DMS53 (cell line): ENCODE measurements around the gene LLGL2.

Experiments used
- DNase-seq: peaks from one replicate; lab custom pipeline; 2025; lab: John Stamatoyannopoulos, UW

Gene LLGL2

DNA sequence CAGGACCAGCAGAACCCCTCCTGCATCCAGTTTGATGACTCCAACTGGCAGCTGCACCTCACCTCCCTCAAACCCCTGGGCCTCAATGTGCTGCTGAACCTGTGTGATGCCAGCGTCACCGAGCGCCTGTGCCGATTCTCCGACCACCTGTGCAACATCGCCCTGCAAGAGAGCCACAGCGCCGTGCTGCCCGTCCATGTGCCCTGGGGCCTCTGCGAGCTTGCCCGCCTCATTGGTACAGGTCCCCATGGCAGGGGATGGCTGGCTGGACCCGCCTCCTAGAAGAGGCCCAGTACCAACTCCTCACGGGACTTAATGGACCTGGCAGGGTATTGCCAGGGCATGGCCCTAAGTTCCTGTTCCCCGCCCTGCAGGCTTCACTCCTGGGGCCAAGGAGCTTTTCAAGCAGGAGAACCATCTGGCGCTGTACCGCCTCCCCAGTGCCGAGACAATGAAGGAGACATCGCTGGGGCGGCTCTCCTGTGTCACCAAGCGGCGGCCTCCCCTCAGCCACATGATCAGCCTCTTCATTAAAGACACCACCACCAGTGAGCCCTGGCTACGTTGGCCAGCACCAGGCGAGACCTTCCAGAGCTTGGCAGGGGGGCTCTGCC is 32.8 kb upstream of the LLGL2 start:
- no peak for DNase-seq

DNA sequence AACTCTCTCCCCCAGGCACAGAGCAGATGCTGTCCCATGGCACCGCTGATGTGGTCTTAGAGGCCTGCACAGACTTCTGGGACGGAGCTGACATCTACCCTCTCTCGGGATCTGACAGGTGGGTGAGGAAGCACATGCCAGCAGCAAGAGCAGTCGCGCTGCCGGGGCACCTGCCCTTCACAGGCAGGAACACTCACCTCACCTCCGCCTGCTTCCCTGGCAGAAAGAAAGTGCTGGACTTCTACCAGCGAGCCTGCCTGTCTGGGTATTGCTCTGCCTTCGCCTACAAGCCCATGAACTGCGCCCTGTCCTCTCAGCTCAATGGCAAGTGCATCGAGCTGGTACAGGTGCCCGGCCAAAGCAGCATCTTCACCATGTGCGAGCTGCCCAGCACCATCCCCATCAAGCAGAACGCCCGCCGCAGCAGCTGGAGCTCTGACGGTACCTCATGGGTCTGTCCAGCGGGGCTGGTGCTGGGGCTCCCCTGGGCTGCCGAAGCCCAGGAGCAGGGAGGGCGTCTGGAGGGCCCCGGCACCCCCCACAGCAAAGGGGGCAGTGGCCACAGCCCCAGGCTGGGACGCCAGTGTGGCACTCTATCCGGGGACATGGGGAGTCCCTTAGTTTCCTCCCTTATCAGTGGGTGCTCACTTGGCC is 31.9 kb upstream of the LLGL2 start:
- DNase-seq: no peak

DNA sequence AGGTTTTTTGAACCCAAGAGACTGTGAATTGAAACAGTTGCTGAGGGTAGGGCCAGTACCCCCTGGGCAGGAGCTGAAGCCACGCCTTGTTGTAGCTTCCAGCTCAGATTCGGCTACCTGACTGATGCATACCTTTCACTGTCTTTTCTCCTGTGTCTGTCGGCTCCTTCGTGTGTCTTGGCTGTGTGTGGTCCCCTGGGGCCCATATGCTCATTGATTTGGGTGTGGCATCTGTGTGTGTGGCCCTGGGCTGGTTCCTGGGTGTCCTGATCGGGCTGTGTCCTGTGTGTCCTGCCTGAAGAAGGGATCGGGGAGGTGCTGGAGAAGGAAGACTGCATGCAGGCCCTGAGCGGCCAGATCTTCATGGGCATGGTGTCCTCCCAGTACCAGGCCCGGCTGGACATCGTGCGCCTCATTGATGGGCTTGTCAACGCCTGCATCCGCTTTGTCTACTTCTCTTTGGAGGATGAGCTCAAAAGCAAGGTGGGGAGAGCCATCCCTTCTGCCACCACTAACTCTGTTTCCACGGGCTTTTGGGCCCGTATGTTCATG is 31.1 kb upstream of the LLGL2 start:
- no peak for DNase-seq

DNA sequence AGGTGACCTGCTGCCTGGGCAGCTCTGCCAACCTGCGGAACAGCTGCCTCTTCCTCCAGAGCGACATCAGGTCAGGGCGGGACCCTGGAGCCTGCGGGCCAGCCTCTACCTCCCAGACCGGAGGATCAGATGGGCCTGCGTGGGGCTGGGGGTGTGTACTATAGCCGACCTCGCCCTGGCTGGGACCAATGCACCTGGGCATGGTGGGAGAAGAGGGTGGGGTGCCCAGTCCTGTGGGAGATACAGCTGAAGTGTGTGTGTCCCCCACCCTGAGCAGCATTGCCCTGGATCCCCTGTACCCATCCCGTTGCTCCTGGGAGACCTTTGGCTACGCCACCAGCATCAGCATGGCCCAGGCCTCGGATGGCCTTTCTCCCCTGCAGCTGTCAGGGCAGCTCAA is 29.5 kb upstream of the LLGL2 start:
- no peak for DNase-seq

DNA sequence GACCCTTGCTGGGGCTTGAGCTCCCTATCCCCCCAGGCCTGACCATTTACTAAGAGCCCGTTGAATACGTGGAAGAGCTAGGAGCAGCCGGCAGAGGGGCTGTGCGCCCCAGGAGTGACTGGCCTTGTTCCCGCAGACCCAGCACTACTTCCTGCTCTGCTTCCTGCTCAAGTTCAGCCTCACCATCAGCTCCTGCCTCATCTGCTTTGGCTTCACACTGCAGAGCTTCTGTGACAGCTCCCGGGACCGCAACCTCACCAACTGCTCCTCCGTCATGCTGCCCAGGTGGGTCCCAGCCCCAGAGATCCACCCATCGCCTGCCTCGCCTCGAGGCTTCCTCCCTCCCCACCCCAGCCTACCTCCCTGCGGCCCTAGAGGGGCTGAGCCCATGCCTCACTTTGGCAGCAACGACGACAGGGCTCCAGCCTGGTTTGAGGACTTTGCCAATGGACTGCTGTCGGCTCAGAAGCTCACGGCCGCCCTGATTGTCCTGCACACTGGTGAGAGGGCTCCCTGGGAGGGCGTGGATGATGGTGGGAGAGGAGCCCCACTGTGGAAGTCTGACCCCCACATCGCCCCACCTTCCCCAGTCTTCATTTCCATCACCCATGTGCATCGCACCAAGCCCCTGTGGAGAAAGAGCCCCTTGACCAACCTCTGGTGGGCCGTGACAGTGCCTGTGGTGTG is 27.3 kb upstream of the LLGL2 start:
- DNase-seq: no peak

DNA sequence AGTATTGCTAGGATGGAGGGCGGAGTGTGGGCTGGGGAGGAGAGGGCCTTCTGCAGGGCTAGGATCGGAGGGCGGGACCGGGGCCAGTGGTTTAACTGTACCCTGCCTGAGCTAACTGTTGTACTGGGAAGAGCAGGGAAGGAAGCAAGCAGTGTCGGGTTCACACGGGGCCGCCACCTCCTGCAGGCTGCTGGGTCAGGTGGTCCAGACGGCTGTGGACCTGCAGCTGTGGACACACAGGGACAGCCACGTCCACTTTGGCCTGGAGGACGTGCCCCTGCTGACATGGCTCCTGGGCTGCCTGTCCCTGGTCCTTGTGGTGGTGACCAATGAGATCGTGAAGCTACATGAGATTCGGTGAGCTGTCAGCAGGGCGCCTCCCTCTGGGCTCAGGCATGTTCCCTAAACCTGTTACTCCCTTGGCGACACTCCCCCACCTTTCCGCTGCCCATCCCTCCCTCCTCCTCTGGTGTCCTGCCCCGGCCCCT is 26.7 kb upstream of the LLGL2 start:
- DNase-seq: peak; percentile 26

DNA sequence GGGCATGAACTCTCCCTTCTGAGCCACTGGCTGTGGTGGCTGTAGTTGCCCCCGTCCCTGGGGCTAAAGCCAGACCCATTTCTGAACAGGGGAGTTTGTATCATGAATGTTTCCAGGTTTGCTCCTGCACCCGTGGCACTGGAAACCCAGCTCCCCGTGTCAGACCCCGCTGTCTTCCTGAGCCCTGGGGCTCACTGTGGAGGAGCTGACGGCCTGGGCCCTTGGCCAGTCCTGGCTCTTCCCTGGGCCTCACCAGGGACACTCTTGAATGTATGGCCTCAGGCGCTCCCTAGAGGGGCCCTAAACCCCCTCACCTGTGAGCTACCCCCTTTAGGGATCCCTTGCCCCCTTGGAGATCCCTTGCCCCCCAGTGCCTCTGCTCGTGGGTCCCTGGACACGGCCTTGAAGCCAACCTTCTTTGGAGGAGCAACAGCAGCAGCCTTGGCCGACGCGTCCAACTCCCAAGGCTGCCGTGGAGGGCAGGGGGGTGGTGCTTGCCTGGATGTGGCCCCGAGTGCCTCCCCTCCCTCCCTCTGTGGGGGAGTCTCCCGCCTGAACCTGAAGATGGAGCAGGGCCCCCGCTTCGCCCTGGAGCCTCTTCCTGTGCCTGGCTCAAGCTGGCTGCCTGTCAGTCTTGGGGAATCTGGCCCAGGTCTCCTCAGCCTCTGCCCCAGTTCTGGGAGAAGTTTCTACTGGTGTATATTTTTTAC is 26.0 kb upstream of the LLGL2 start:
- DNase-seq: no peak

DNA sequence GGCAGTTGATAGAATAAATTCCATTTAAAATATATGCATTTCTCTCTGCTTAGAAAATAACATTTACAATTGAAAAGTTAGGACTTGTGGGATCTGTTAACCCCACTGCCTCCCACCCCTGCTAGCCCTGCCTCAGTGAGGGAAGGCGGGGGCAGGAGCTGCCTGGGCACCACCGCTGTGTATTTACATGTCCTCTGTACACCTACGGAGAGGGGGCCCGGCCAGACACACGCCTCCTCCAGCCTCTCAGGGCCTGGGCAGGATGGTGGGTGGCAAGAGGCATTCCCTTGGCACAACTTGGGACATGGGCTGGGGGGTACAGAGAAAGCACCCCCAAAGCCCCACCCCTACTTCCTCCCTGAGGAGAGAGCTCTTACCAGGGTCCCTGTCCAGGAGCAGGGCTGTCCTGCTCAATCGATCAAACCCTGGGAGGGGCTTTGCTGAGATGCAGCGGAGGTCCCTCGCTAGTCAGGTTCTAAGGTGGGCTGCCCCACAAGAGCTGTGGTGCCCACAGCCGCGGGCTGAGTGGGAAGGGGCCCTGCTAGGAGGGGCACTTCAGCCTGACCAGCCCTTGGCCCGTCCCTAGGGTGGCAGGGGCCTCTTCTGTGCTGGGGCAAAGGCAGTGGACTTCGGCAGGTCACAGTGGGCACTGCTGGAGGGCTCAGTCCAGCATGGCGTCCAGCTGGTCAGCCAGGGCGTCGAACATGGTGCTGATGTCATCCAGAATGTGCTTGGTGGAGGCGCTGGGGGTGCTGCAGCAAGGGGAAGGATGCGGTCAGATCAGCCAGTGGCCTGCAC is 24.9 kb upstream of the LLGL2 start:
- DNase-seq: no peak

DNA sequence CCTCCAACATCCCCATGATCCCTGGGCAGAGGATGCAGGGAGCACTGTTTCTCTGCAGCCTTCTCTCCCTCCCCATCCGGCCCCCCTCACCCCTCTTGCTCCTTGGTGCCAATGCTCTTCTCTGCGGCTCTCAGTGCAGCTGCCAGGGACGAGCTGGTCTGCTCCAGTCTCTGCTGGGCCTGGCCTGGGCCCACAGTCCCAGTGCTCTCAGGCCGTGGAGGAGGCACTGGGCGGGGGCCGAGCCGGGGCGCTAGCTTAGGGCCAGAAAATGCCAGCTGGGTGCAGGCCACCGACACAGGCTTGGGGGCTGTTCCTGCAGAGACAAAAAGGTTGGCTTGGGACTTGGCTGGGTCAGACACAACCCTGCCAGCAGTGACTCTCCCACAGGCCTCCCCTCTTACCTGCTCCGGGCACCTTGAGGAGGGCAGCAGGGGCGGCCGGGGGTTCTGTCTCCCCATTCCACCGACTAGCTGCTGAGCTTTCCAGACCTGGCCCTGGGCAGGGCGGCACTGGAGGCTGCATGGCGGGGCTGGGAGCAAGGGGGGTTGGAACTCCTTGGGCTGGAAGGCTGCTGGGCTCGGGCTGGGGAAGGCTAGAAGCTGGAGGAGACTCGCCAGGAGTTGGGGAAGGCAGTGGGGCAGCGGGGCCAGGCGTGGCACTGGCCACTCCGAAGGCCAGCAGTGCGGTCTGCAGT is 24.0 kb upstream of the LLGL2 start:
- no peak for DNase-seq

DNA sequence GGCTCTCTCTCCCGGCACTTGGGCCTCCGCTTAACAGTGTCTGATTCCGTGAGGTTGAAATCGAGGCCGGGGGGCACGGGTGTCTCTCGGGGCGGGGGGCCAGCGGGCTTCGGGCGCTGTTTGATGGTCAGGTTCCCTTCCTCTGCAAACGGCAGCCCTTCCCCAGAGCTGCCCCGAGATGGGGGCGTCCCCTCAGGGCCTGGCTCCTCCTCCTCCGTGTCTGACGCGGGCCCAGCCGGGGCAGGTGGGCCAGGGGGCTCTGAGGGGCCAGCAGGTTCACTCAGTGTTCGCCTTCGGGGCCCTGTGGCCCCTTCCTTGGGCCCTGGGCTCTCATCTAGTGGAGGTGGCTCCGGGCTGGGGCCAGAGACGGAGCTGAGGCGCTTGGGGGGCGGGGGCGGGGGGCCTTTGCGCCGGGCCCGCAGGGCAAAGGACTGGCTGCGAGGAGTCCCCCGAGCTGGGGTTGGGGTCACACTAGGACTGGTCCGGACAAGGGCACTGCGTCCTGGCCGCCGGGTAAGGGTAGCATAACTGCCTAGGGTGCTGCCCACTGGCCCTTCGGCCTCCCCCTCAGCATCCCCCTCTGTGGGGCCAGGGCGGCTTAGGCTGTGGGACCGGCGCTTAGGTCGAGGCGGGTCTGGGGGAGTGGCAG is 23.3 kb upstream of the LLGL2 start:
- no peak for DNase-seq

DNA sequence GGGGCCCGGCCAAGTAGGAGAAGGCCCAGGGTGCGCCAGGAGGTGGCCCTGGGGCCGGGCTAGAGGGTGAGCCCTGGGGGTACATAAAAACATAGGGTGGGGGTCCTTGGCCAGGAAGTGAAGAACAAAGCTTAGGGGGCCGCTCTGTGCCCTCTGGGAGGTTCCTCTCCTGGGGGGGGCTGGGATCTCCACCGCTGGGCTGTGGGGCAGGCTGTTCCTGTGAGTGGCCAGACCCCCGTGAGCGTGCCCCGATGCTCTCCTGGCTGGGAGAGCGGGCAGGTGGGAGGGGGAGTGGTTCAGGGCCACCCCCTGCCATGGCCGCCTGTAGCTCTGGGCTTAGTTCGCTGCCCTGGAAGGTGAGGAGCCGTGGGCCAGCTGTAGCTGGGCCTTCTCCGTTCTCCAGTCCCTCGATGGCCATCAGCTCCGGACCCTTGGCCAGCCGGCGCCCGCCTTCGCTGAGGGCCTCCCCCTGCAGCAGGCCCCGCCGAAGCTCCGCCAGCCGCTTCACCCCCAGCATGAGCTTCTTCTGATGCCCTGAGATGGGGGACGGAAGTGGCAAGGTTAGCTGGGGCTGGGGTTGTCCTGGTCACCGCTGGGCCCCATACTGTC is 22.7 kb upstream of the LLGL2 start:
- DNase-seq: no peak

DNA sequence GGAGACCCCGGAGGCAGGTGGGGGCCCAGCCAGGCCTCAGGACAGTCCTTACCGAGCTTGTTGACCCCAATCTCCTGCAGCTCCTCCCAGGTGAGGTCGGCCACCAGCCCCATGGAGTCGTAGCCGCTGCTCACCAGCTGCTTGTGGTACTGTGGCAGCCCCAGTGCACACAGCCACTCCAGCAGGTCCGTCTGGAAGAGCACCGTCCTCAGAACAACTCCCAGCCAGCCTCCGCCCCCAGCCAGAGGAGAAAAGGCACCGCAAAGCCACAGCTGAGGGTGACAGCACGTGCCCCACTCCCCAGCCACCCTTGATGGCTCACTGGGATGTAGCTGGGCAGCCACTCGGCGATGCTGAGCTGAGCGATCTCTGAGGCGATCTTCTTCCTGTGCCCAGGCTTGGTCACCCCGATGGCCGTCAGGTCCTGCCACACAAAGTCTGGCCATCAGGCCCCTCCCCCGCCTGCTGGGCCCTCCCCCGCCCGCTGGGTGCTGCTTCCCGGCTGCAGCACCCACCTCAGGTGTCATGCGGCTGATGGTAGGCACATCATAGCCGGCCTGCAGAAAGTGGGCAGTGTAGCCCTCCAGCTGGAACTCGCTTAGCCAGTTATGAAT is 22.1 kb upstream of the LLGL2 start:
- no peak for DNase-seq

DNA sequence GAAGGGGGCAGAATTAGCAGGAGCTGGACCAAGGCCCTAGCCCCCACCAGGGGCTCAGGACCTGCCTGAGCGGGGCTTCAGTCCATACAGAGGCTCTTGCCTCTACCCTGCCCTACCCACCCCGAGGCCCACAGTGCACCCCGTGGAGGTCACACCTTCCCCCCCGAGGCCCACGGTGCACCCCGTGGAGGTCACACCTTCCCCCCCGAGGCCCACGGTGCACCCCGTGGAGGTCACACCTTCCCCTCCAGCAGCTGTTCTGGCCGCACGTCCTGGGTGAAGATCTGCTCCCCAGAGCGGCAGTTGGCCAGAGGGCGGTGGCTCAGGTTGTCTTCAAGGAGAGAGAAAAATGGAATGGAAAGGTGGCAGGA is 21.5 kb upstream of the LLGL2 start:
- DNase-seq: no peak

DNA sequence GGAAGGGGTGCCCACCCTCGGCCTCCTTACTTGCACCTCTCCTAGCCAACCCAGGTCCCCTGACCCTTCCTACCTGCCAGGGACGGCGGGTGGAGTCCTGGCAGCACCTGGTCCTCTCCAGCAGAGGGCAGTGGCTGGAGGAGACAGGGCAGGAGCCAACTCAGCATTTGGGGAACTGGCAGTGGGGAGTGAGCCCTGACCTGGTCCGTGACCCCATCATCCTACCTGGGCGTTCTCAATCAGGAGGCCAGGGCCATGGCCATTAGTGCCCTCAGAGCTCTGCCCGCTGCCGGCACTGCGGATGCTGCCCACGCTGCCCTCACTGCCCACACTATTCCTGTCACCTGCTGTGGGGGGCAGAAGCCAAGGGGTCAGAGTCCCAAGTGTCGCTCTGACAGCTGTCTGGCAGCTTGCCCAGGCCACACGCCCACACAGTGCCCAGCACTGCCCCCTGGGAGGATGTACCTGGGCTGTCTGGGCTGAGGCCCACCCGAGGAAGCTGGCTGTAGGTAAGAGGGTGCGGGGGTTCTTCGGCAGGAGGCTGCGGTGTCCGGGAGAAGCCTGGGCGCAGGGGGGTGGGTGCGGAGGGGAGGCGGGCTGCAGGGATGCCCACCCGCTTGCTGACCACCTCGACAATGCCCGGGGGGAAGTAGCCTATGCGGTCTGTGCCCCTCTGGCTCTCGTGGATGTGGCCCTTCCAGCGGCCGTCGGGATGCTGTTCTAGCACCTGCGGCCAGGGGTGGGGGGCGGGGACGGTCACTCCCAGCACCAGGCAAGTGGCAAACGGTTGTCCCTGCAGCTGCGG is 20.9 kb upstream of the LLGL2 start:
- DNase-seq: peak; percentile 80

DNA sequence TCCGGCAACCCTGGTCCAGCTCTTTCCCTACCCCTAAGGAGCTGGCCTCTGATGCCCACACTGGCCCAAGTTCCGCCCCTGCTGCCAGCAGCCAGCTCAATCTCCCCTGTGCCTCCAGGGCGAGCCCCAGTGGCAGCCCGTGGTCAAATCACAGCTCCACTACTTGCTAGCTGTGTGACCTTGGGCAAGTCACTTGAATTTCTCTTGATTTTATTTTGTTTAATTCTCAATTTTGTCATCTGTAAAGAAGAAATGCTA is 20.4 kb upstream of the LLGL2 start:
- DNase-seq: no peak

DNA sequence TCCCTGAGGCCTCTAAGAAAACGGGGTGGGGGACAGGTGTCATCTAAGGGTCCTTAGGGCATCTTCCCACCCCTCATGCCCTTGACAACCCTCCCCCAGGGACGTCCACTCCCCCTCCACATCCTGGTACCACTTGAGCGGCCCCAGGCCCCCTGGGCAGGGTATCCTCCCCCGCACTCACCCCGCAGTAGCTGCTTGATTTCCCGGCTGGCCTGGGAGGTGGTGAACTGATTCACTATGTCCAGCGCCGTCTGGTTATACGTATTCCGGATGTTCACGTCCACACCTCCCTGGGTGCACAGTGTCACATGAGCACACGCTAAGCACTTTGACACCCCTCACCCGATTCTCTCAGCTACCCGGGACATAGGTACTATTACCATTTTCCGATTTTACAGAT is 19.9 kb upstream of the LLGL2 start:
- no peak for DNase-seq

DNA sequence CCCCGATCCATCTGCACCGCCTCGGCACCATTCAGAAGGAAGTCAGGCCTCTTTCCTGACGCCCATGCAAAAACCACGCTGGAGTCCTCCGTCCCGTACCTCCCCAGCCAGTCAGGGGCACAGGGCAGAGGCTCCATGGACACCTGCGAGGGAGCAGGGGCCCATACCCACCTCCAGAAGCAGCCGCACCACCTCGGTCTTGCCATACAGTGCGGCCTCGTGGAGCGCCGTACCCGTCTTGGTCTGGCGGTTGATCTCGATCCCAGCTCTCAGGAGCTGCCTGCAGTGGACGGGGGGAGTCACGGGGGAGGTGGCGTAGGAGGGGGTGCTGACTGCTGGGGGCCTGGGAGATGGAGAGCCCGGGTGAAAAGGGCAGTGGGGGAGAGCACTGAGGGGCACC is 19.4 kb upstream of the LLGL2 start:
- DNase-seq: no peak

DNA sequence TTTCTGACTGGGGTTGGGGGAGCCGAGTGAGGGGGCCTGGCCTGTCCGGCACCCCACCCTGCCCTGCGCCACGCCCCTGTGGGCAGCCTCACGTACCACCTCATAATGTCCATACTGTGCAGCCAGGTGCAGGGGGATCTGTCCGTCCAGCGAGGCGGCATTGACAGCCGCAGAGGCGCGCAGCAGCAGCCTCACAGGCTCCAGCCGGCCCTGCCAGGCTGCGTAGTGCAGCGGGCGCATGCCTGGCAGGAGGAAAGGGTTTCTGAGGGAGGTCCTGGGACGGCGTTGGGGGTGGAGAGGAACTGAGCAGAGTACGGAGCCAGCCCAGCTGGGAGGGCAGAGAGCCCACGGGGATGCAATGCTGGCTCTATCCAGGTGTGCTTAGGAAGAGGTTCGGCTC is 18.6 kb upstream of the LLGL2 start:
- no peak for DNase-seq
